Neural crest cell (in vitro differentiated cells): ENCODE results near the gene RGL4. TPM values are rescaled to one million over a fixed set of nuclear protein-coding genes. Genes with fewer than 3 reads are reported as not detected.

ENCODE experiments used
- DNase-seq: peaks from one replicate; pipeline ENCODE4 v3.0.0; 2021; ENCODE audit warnings: low read depth, mixed read lengths, low spot score
- H3K27ac Mint-ChIP-seq: one replicate; pipeline ENCODE4 v1.8.0; 2021; ENCODE audit warnings: mild to moderate bottlenecking, mixed read lengths; ENCODE audit not compliant: unreplicated experiment
- H3K27me3 Mint-ChIP-seq: 2 replicates; pipeline ENCODE4 v1.8.0; 2021; ENCODE audit warnings: low read depth, mild to moderate bottlenecking, mixed read lengths
- H3K36me3 Mint-ChIP-seq: 2 replicates; pipeline ENCODE4 v1.8.0; 2021; ENCODE audit warnings: low read depth, mild to moderate bottlenecking, mixed read lengths
- H3K4me1 Mint-ChIP-seq: 2 replicates; pipeline ENCODE4 v1.8.0; 2021; ENCODE audit warnings: mixed read lengths
- H3K4me3 Mint-ChIP-seq: one replicate; pipeline ENCODE4 v1.8.0; 2021; ENCODE audit warnings: mild to moderate bottlenecking, mixed read lengths
- H3K9me3 Mint-ChIP-seq: 2 replicates; pipeline ENCODE4 v1.8.0; 2021; ENCODE audit warnings: mixed read lengths
- CTCF ChIP-seq: fragments of 200-600 bp; sonication (generic); conservative IDR thresholded peaks from 2 replicates; pipeline ENCODE4 v1.5.0; 2021; ENCODE audit warnings: antibody characterized with exemption, mild to moderate bottlenecking
- total RNA-seq: library from RNA; stranded (reverse); gene quantifications from 2 replicates; pipeline ENCODE4 v1.2.1, GENCODE V29; 2021

The RGL4 gene
- total RNA-seq, 1 donor from 2014 or later, result not detected

GRCh38 chr22:23705358-23705757 lies 14.5 kb downstream of the RGL4 start:
- DNase-seq, result no peak
- peaks cover 3% of the 10 kb centered on the region for H3K4me1 Mint-ChIP-seq
- H3K4me3 Mint-ChIP-seq, result no peak overlapping the region

GRCh38 chr22:23708270-23708669 lies 17.5 kb downstream of the RGL4 start:
- Mint-ChIP-seq H3K27me3 (no peaks in the 10 kb centered on the region), H3K36me3 (peaks cover 36% of the 10 kb centered on the region), H3K9me3 (no peaks in the 10 kb centered on the region), H3K4me1 (no peaks in the 10 kb centered on the region), H3K27ac (no peak overlapping the region), H3K4me3 (no peak overlapping the region)
- TF ChIP-seq CTCF, result no peak
- no peak for DNase-seq

More at GRCh38 chr22:23705358-23705757, 14.5 kb downstream of the RGL4 start:
- no peaks in the 10 kb centered on the region for H3K9me3 Mint-ChIP-seq
- no peaks in the 10 kb centered on the region for H3K27me3 Mint-ChIP-seq
- H3K27ac Mint-ChIP-seq, result no peak overlapping the region
- no peak for TF ChIP-seq CTCF
- peaks cover 45% of the 10 kb centered on the region for H3K36me3 Mint-ChIP-seq

GRCh38 chr22:23709107-23709506 lies 18.3 kb downstream of the RGL4 start:
- H3K27me3 Mint-ChIP-seq, result no peaks in the 10 kb centered on the region
- H3K4me1 Mint-ChIP-seq, result no peaks in the 10 kb centered on the region
- no peak overlapping the region for H3K27ac Mint-ChIP-seq
- no peak for DNase-seq
- H3K9me3 Mint-ChIP-seq, result no peaks in the 10 kb centered on the region
- no peak overlapping the region for H3K4me3 Mint-ChIP-seq
- TF ChIP-seq CTCF, result no peak
- H3K36me3 Mint-ChIP-seq, result peaks cover 35% of the 10 kb centered on the region

GRCh38 chr22:23712256-23712655 lies 21.4 kb downstream of the RGL4 start:
- H3K4me1 Mint-ChIP-seq, result peaks cover 1% of the 10 kb centered on the region
- H3K36me3 Mint-ChIP-seq, result peaks cover 14% of the 10 kb centered on the region
- H3K9me3 Mint-ChIP-seq, result no peaks in the 10 kb centered on the region
- DNase-seq, result no peak
- no peak overlapping the region for H3K27ac Mint-ChIP-seq
- TF ChIP-seq CTCF, result no peak
- no peak overlapping the region for H3K4me3 Mint-ChIP-seq
- no peaks in the 10 kb centered on the region for H3K27me3 Mint-ChIP-seq

GRCh38 chr22:23713696-23714595 lies 23.1 kb downstream of the RGL4 start:
- H3K4me3 Mint-ChIP-seq, result peak overlapping the region; percentile 80
- peaks cover 10% of the 10 kb centered on the region for H3K36me3 Mint-ChIP-seq
- no peaks in the 10 kb centered on the region for H3K9me3 Mint-ChIP-seq
- H3K4me1 Mint-ChIP-seq, result peaks cover 6% of the 10 kb centered on the region
- no peak for DNase-seq
- H3K27me3 Mint-ChIP-seq, result no peaks in the 10 kb centered on the region
- no peak for TF ChIP-seq CTCF
- peak overlapping the region; percentile 67 for H3K27ac Mint-ChIP-seq
